Fibroblast of mammary gland (primary cell): ENCODE results near the gene LTB4R.

Experiments used
- DNase-seq: peaks from one replicate; pipeline ENCODE4 v3.0.0-alpha.2; 2010; ENCODE audit warnings: low read depth
- H3K4me3 ChIP-seq: 2 replicates; pipeline ENCODE4 v1.5.1; 2011; ENCODE audit warnings: low read depth, mild to moderate bottlenecking, low read length, moderate library complexity; ENCODE audit not compliant: control insufficient read depth
- TF ChIP-seq, protein P1 (sequence below): conservative IDR thresholded peaks from 2 replicates; pipeline ENCODE4 v1.5.1; 2011; ENCODE audit warnings: low read depth, low read length, inconsistent platforms; ENCODE audit not compliant: control insufficient read depth, insufficient read depth

LTB4R gene

DNA sequence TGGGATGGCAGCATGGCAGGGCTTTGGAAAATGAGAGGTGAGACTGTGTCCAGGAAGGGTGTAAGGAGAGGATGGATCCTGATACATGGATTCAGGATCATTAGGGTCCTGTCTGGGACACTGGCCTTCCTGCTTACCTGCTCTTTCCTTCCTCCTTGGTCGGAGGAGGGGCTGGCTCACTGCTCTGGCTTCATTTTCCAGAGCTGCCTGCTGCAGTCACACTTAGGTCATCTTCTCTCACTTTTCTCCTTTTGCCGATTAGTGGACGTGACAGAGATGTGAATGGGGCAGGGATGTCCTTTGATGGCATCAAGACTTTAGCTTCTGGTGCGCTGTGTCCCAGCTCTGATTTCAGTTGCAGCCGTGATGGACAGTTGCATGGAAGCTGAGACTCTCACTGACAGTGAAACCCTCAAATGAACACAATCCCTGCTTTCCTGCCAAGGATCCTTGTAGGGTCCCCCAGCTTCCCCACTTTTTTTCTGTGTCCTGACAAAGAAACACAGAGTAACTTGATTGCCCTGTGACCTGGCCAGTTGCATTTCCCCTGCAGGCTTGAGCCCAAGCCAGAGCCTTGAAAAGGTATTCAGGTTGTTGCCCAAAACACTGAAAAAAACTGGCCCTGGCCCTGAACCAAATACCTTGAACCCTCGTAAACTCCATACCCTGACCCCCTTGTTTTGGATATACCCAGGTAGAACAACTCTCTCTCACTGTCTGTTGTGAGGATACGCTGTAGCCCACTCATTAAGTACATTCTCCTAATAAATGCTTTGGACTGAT is 2.8 kb upstream of the LTB4R start:
- H3K4me3 ChIP-seq = no peak overlapping the region
- TF ChIP-seq, protein P1, sequence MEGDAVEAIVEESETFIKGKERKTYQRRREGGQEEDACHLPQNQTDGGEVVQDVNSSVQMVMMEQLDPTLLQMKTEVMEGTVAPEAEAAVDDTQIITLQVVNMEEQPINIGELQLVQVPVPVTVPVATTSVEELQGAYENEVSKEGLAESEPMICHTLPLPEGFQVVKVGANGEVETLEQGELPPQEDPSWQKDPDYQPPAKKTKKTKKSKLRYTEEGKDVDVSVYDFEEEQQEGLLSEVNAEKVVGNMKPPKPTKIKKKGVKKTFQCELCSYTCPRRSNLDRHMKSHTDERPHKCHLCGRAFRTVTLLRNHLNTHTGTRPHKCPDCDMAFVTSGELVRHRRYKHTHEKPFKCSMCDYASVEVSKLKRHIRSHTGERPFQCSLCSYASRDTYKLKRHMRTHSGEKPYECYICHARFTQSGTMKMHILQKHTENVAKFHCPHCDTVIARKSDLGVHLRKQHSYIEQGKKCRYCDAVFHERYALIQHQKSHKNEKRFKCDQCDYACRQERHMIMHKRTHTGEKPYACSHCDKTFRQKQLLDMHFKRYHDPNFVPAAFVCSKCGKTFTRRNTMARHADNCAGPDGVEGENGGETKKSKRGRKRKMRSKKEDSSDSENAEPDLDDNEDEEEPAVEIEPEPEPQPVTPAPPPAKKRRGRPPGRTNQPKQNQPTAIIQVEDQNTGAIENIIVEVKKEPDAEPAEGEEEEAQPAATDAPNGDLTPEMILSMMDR = no peak
- DNase-seq = no peak

DNA sequence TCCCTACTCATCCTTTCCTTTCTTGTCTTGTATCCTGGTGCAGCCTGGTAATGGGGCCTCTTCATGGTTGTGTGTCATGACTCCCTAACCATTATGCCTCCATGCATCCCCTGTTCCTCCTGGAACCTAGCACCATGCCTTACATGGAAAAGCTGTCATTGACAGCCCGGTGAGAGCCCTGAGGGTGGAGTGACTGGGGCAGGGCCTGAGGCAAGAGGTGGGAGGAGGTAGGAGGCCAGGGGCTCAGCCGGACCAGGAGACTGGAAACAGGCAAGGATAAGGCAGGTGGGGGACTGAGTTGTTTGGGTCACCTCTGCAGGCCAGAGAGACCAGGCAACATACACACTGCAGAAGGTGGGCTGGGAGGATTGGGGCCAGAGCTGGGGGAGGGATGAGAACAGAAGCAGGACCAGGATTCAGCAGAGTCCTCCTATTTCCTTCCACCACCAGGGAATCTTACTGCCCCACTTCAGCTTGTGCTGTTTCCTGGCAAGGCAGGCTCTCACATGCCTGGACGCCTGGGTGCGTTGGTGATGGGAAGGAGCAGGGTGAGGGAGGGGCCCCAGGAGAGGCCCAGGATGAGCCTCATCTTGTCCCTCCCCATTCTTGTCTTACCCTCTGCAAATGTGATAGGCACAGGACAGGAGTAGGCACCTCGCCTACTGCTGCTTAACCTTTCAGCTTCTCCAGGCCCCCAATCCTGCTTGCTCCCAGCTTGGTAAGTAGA is 1.6 kb upstream of the LTB4R start, which contains the start of gene LTB4R2:
TSS of gene LTB4R2 (plus strand) at position 603 of the 727 bp plus-strand sequence. CDS start 525 bp downstream, outside the sequence.
- H3K4me3 ChIP-seq = peak within 1 kb of the TSS; percentile 15
- TF ChIP-seq, protein P1 = no peak
- DNase-seq = no peak

DNA sequence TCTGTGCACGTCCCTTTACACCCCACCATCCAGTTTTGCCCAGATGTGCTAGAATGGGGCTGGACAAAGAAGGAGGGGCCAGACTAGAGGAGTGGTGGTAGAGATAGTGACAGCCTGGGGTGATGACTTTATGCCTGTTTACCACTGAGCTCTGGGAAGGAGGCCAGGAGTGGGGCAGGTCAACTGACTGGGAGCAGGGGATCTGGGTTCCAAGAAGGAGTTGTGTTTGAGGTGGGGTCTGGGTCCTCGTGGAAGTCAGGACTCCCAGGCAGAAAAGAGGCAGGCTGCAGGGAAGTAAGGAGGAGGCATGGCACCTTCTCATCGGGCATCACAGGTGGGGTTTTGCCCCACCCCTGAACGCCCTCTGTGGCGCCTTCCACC is 1.0 kb upstream of the LTB4R start:
- DNase-seq = no peak
- TF ChIP-seq, protein P1 = no peak
- no peak overlapping the region for H3K4me3 ChIP-seq

DNA sequence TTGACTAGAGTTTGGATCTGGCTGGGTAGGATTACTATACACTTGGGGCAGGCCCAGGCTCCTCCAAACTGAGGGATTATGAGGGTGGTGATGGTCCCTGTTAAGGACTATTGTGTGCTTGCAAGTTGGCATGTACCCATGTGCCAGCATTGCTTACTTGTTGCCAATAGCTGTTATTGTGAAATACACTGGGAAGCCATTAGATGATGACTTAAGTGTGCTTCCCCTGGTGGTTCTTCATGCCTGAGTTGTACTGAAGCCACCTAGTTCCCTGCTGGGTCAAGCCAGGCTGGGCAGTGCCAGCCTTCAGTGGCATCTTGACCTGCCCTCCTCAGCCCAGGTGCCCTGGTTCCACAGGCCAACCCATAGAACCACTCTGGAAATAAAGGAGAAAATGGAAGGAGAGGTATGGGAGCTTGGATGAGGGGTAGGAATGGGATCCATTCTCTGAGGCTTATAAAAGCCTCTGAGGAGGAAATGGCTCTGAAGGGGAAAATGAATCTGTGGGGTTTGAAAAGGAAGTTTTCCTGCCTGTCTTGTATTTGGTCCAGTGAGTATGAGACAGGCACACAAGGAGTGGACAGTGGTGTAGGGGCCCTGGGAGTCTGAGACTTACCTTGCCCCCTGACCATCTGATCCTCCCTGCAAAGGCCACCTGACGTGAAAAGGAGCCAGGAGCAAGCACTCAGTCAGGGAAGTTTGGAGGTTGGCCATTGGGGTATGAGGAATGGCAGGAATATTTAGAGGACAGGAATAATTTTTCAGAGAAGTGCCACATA is 724 bp downstream of the LTB4R start:
- TF ChIP-seq, protein P1 = no peak
- DNase-seq = peak; percentile 36
- no peak overlapping the region for H3K4me3 ChIP-seq

DNA sequence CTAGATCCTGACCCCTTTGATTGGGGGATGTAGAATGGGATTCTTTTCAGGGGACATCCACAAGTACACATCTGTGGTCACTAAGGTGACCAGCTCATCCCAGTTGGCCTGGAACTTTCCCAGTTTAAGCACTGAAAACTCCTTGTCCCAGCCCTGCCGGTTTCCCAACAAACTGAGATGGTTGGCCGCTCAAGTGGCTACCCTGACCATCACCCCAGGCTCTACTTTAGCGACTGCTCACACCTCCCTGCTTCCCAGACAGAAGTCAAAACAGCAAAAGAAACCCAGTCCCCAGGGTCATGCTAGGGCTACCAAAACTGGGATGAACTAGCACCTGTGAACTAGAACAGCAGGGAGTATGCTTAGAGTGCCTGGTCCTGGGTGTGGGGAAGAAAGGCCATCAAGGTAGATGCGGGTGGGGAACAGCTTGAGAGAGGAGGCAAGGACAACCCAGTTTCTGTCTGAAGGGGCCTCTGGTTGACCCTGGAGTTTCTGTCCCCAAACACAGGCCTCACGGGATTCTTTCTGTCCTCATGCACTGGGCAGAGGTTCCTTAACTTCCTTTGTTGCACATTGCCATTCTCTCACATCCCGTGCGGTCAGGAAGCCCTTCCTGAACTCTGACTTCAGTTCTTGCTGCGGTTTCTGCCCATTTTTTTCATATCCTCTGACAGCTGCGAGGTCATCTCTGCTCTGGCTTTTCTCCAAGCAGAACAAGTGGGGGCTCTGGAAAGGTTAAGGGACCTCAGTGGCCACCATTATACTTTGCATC is 1.6 kb downstream of the LTB4R start:
- no peak for DNase-seq
- TF ChIP-seq, protein P1 = no peak
- no peak overlapping the region for H3K4me3 ChIP-seq

DNA sequence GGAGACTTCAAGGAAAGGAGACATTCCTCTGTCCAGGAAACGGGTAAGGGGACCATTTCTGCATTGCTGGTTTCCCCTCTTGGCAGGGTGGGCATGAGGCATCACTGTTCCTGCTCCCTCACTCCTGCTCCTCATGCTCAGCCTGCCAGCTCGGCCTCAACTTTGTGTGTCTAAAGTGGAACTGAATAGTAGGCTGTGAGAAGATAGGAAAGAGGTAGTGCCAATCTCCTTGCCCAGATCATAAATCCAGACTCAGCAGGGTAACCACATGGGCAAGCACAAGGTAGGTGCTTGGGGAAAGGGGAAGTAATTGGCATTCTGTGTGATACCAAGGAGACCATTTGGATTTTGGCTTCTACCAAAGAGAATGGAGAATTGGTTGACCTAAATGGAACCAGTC is 2.6 kb downstream of the LTB4R start:
- H3K4me3 ChIP-seq = no peak overlapping the region
- DNase-seq = no peak
- TF ChIP-seq, protein P1 = no peak
